Stomach (tissue), 4 donors: ENCODE data around the gene KANSL1.

Source experiments
- CTCF ChIP-seq, 7 experiments: fragments of 450-650 bp in 4 of 7; fragments of 200-600 bp in 3 of 7; sonication (generic) in 3 of 7; IDR thresholded peaks; one replicate each; pipeline ENCODE4 v1.5.1; 2016 to 2019; ENCODE audit warnings: antibody characterized with exemption in 7 of 7, control low read depth in 2 of 7, mild to moderate bottlenecking in 1 of 7
- EP300 ChIP-seq: sonication (generic); formaldehyde crosslinking; IDR thresholded peaks from one replicate; pipeline ENCODE4 v1.6.1; 2017; ENCODE audit warnings: antibody characterized with exemption
- POLR2A ChIP-seq, 4 donors: fragments of 450-650 bp; IDR thresholded peaks; one replicate each; pipeline ENCODE4 v1.6.1; 2016; ENCODE audit warnings: antibody characterized with exemption in 4 of 4, control low read depth in 2 of 4, mild to moderate bottlenecking in 1 of 4, moderate library complexity in 1 of 4
- POLR2AphosphoS5 ChIP-seq, 3 donors: sonication (generic); formaldehyde crosslinking; IDR thresholded peaks; one replicate each; pipeline ENCODE4 v1.6.1; 2016; ENCODE audit warnings: antibody characterized with exemption in 3 of 3

DNA sequence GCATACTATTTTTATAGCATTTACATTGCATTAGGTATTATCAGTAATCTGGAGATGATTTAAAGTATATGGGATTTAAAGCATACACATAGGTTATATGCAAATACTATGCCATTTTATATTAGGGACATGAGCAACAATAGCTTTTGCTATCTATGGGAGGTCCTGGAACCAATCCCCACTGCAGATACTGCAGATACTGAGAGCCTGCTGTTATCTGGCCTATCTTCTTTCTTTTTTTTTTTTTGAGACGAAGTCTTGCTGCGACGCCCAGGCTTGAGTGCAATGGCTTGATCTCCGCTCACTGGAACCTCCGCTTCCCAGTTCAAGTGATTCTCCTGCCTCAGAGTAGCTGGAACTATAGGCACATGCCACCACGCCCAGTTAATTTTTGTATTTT, 156.7 kb downstream of the KANSL1 start:
- TF ChIP-seq CTCF (IDR thresholded peaks at IDR 0.05) = no peak
- TF ChIP-seq POLR2A (IDR thresholded peaks at IDR 0.05) = no peak
- no peak for TF ChIP-seq POLR2AphosphoS5 (IDR thresholded peaks at IDR 0.05)
- no peak for TF ChIP-seq EP300
